Measurements from ENCODE around the gene PSD. TPM values are rescaled to one million over a fixed set of nuclear protein-coding genes. Genes with fewer than 3 reads are reported as not detected.

The PSD gene
- total RNA-seq, 1 experiment from 2014 or later, result 3.4 TPM

GRCh38 chr10:102384053-102384452 lies 34.5 kb downstream of the PSD start:
- Mint-ChIP-seq H3K4me1 (0 out of 4 replicates have a peak, but pooled peaks cover 0 to 2% of the 10 kb centered on the region in 2 experiments), H3K27me3 (ENCODE audit: low read depth) (peaks cover 4% of the 10 kb centered on the region; the same call in 1 of the 2 replicates), H3K9me3 (no peaks in the 10 kb centered on the region), H3K36me3 (ENCODE audit: insufficient read depth in 1 of 3, low read depth in 3 of 3) (peaks cover 6 to 22% (median 12%) of the 10 kb centered on the region in 3 experiments), H3K27ac (no peak overlapping the region; a peak in 1 of 7 replicates), H3K4me3 (no peak overlapping the region)
- no peak overlapping the region for H2BK15ac ChIP-seq (ENCODE audit: low read depth, low read length)
- WGBS (ENCODE audit: extremely low coverage, insufficient read length, low lambda C conversion rate), result no CpG with 5 or more reads among the region's 6 CpGs
- no peak overlapping the region for H2AK5ac ChIP-seq (ENCODE audit: insufficient read length, low read length)
- H2BK20ac ChIP-seq (ENCODE audit: low read depth, low read length, poor library complexity, severe bottlenecking), result no peak overlapping the region
- H2AFZ ChIP-seq (ENCODE audit: low read length), result no peak overlapping the region
- no peaks in the 10 kb centered on the region for H3K4me1 ChIP-seq (ENCODE audit: insufficient read depth, low read length)
- no peak overlapping the region for H4K8ac ChIP-seq (replicated peaks; ENCODE audit: insufficient read length, low read depth, low read length)
- no peak overlapping the region for H3K23ac ChIP-seq (ENCODE audit: insufficient read length, low read depth, low read length)
- H3K18ac ChIP-seq (ENCODE audit: insufficient read length, low read depth, low read length), result no peak overlapping the region
- H3K27ac ChIP-seq (ENCODE audit: insufficient read length, low read depth, low read length), result no peak overlapping the region
- no peak overlapping the region for H3T11ph ChIP-seq (ENCODE audit: low read length)
- no peaks in the 10 kb centered on the region for H3K9me3 ChIP-seq (ENCODE audit: control insufficient read depth, low read depth, low read length)
- no peaks in the 10 kb centered on the region for H3K23me2 ChIP-seq (ENCODE audit: insufficient read length, low read depth, low read length, poor library complexity, severe bottlenecking)
- no peak overlapping the region for H4K91ac ChIP-seq (ENCODE audit: insufficient read length, low read depth, low read length)
- H3K4me2 ChIP-seq (ENCODE audit: insufficient read depth, insufficient read length, low read length), result no peak overlapping the region
- H2BK12ac ChIP-seq (ENCODE audit: insufficient read length, low read depth, low read length), result no peak overlapping the region
- TF ChIP-seq CTCF (conservative IDR thresholded peaks at IDR 0.05), result peak; percentile 78
- no peaks in the 10 kb centered on the region for H3K79me2 ChIP-seq (ENCODE audit: insufficient read depth, low read length)
- H4K5ac ChIP-seq (ENCODE audit: insufficient read length, low read depth, low read length), result no peak overlapping the region
- H3K4ac ChIP-seq (ENCODE audit: low read depth, low read length), result no peak overlapping the region
- H2BK5ac ChIP-seq (ENCODE audit: insufficient read length, low read length), result no peak overlapping the region
- H4K20me1 ChIP-seq (ENCODE audit: control insufficient read depth, insufficient read depth, insufficient read length), result no peaks in the 10 kb centered on the region
- no peak overlapping the region for H3K14ac ChIP-seq (ENCODE audit: insufficient read depth, low read length)
- no peak overlapping the region for H2BK120ac ChIP-seq (ENCODE audit: low read depth, low read length, poor library complexity, severe bottlenecking)
- no peaks in the 10 kb centered on the region for H3K79me1 ChIP-seq (ENCODE audit: insufficient read depth, low read depth, low read length, poor library complexity, severe bottlenecking)
- no peaks in the 10 kb centered on the region for H3K27me3 ChIP-seq (ENCODE audit: insufficient read depth, low read length)
- no peak overlapping the region for H3K9ac ChIP-seq (ENCODE audit: extremely low read depth, insufficient read length, low read length)
- H3K56ac ChIP-seq (ENCODE audit: insufficient read length, low read depth, low read length), result no peak overlapping the region
- peak; percentile 69 for DNase-seq

Measured in H9 (cell line).